HT-29 (cell line): Measurements from ENCODE around the gene CNGA1. TPM values are rescaled to one million over a fixed set of nuclear protein-coding genes. Genes with fewer than 3 reads are reported as not detected.

Experiments used
- DNase-seq: peaks from one replicate; pipeline ENCODE4 v3.0.0-alpha.2; 2015; ENCODE audit warnings: low spot score
- total RNA-seq: library from RNA; depleted of rRNA; stranded (reverse); fragments of >200 nt; shearing (Covaris generic); gene quantifications from 2 replicates; pipeline ENCODE4 v1.2.3, GENCODE V29; 2014; rRNA removed

Gene CNGA1
- 6.5 and 9.5 TPM in 2 replicates for total RNA-seq

DNA sequence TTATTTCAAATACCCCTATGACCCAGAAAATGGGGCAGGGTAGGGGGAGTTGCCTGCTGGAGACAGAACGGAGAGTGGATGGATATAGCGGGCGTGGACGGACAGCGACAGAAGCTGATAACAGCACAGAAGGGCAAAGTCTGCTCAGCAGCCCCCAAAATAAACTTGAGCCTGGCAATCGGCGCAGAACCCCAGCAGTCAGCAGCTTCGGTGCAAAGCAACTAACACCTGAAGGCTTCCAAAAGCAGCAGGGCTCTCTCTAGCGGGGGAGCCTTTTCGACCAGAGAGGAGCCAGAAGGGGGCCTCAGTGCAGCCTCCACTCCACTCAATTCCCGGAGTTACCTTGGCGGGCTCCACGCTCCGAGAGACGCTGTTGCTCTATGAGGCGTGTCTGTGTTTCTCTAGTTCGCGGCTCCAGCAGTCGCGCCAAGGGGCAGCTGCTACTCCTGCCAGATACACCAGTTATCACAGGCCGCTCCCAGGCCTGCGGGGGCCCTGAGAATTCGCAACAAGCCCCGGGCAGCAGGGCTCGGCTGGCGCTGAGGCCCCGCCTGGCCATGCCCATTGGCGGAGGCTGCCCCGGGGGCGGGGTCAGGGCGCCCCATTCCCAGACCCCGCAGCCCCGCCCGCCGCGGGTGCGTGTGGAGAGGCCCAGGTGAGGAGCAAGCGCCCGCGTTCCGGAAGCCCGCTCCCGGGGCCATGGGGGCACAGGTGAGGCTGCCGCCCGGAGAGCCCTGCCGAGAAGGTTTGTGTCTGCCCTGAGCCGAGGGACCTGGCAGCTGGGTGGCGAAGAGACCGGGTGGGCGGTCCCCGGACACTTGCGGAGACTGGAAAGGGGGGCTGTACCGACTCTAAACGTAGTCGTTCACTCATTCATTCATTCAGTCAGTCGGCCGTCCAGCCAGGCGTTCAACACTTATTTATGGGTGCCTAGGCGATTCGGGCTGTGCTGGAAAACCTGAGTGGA, at the start of gene CNGA1, which contains the start of gene NIPAL1:
TSS of gene CNGA1 (minus strand) at position 541 of the 967 bp plus-strand sequence. CDS start 63,992 bp downstream, outside the sequence.
TSS of gene NIPAL1 (plus strand) at position 632 of the 967 bp plus-strand sequence. CDS start at position 700, 68 bp downstream.
- DNase-seq = peak; percentile 96

GRCh38 chr4:48065587-48066052, 49.1 kb upstream of the CNGA1 start:
- DNase-seq = no peak

- DNase-seq = no peak
Measured at GRCh38 chr4:48064349-48064748, 47.9 kb upstream of the CNGA1 start.

GRCh38 chr4:48058617-48059530, 42.4 kb upstream of the CNGA1 start:
- peak; percentile 54 for DNase-seq

DNA sequence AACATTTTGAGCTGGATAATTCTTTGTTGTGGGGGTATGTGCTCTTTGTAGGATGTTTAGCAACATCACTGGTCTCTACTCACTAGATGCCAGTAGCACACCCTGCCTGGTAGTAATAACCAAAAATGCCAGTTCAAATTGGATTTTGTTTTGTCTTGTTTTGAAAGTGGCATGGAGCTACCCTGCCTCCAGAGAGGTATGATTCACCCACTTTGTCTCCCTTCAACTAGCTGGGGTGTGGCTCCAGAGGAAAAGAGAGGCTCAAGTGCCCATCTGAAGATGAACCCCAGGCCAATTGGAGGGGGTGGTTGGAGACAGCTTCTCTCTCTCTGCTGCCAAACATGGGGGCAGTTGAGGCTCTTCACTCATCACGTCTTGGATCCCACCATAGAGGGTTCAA, 34.6 kb upstream of the CNGA1 start:
- no peak for DNase-seq

GRCh38 chr4:48049483-48049882, 33.0 kb upstream of the CNGA1 start:
- DNase-seq = no peak

GRCh38 chr4:48047896-48048295, 31.4 kb upstream of the CNGA1 start:
- peak; percentile 46 for DNase-seq

DNA sequence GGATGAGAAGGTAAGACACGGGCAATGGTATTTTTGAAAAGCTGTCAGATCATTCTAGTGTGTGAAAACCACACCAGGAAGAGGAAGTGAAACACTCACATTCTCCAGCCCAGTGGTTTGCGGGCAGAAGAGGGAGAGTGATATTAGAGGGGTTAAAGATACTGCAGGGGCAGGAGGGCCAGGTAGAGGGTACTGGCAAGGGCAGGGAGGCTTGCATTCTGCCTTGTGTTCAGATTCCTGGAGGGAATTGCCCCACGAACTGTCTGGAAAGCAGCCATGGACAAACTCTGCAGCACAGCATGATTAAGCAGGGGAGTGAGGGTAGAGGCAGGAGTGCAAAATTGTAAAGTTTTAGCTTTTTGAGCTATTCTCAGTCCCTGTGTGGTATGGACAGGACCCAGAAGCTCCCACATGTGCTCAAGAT, 31.0 kb upstream of the CNGA1 start:
- DNase-seq = peak; percentile 39

DNA sequence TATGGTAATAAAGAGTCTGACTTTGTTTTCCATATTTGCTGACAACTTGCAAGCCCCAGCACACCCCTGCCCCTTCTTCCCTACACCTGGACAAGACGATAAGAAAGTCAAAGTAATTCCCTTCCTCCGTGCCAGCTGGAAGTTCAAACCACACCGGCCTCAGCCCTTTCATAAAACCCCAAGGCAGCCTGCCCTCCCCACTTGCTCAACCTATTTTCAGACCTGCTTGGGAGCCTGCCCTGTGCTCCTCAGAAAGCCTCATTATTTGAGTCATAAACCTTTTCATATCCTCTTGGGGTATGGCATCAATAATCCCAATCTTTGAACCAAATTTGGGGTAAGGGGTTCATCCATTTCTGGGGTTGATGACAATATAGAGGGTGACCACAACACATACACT, 29.6 kb upstream of the CNGA1 start:
- DNase-seq = no peak

DNA sequence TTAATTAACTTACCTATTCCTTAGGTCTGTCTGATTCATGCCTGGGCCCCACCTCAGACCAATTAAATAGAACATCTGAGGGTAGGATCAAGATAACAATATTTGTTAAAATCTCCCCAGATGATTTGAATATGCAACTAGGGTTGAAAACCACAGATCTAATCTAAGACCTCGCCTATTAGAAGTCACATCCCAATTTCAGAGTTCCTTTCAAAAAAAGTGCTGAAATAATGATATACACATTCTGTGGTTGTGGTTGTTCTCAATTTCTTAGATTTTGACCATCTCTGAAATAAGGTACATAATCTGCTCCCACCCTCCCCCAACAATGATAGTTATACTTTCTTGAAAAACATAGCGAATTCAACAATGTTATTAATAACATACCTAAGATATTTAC, 27.8 kb upstream of the CNGA1 start:
- DNase-seq = no peak

DNA sequence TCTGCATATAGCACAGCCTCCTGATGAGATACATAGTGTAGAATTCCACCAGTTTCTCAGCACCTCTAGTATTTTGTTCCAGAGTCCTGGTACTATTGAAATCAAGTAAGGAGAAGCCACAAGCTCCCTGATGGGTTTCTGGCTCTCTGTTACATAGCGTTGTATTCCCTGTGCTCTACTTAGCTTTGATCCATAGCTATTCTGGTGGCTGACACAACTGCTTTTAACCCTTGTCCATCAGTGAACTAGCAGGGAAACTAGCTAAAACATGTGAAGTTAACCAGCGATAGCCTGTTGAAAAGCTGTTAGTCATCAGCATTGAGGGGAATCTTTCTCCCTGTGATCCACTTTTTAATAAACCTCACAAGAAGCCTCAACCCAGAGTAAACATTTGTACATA, 27.0 kb upstream of the CNGA1 start:
- no peak for DNase-seq

DNA sequence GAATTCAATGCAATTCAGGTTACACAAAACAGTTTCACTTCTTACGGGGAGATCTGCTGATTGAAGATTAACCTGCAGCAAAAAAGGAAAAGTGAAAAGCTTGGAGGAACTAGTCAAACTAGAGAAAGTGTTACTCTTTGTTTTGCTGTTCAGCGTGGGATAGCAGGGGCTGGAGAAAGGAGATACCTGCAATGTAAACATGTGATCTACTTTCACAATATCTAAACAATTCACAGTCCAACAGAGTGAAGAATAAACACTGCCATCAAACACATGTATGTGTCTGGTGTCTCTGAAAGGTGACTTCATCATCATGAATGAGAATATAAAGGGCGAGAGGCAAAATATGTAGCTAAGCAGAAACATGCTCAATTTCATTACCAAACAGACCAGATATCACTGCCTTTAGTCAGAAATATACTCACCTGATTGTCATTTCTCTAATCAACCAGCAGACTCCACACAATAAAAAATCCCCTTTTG, 26.5 kb upstream of the CNGA1 start:
- peak; percentile 41 for DNase-seq

DNA sequence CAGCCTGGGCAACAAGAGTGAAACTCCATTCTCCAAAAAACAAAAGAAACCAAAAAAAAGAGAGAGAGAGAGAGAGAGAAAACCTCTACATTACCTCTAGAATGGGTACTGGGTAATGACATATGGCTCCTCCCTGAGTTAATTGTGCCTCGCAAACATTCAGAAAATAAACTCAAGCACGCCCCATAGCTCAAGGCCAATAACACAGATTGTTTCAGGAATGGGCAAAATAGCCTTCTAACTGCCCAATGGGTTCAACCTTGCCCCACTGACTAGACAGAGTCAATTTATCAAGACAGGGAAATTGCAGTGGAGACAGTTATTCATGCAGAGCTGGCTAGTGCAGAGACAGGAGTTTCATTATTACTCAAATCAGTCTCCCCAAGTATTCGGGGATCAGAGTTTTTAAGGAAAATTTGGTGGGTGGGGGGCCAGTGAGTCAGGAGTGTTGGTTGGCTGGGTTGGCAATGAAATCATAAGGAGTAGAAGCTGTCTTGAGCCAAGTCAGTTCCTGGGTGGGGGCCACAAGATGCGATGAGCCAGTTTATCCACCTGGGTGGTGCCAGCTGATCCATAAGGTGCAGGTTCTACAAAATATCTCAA, 25.2 kb upstream of the CNGA1 start:
- no peak for DNase-seq

DNA sequence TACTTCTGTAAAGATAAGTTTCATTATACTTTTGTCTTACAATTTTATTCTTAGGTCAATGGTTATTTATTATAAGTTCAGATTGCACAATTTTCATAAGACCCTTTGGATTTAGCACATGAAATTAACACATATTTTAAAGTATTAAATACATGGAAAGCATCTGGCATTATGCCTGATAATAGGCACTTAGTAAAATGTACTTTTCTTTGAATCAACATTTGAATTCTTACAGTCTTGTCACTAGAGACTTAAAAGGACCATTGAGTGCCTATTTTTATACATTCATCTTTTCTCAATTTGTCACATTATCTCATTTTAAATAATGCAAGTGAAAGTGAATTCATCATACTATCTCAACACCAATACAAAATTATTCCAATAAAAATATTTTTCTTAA, 23.1 kb upstream of the CNGA1 start:
- no peak for DNase-seq

GRCh38 chr4:48038666-48039065, 22.2 kb upstream of the CNGA1 start:
- no peak for DNase-seq

GRCh38 chr4:48037117-48037462, 20.6 kb upstream of the CNGA1 start:
- DNase-seq = no peak

GRCh38 chr4:48035952-48036351, 19.5 kb upstream of the CNGA1 start:
- DNase-seq = no peak

- DNase-seq = peak; percentile 80
Measured at GRCh38 chr4:48033825-48034413, 17.4 kb upstream of the CNGA1 start.

- peak; percentile 54 for DNase-seq
Measured at GRCh38 chr4:48033412-48033811, 16.9 kb upstream of the CNGA1 start.

- peak; percentile 55 for DNase-seq
Measured at GRCh38 chr4:48032721-48033120, 16.2 kb upstream of the CNGA1 start.
